ENCODE results near the gene ALG1L2. TPM values are rescaled to one million over a fixed set of nuclear protein-coding genes. Genes with fewer than 3 reads are reported as not detected.
"Not testable (repeated sequence)": the region's sequence is repeated elsewhere in the genome, so short reads cannot be mapped to it uniquely, and the experiment has no call there.

The ALG1L2 gene
- total RNA-seq, 4 donors from 2014 or later: 1.3 TPM; not detected in 3

- not testable (repeated sequence) for H3K9me3 ChIP-seq; H3K4me3 ChIP-seq; DNase-seq (ENCODE audit: extremely low spot score); H3K4me1 ChIP-seq; H3K36me3 ChIP-seq; H3K27ac ChIP-seq (replicated peaks in 1 of 4)
- H3K27me3 ChIP-seq: peaks cover 0 to 31% (median 0%) of the 10 kb centered on the region in 4 donors
- 90% methylated on average over 6 of the region's 8 CpGs for WGBS
- intact Hi-C loops (cut with DNase I): loop anchor here (10.0 kb wide), 1 partner anchor 82 kb away; no protein-coding TSS in a partner anchor
Observed at GRCh38 chr3:130097096-130097495, 15.5 kb downstream of the ALG1L2 start.

GRCh38 chr3:130097690-130098638 is 16.3 kb downstream of the ALG1L2 start:
- intact Hi-C loops (cut with DNase I): loop anchor here (10.0 kb wide), 1 partner anchor 83 kb away; no protein-coding TSS in a partner anchor
- H3K4me3 ChIP-seq; H3K27ac ChIP-seq (replicated peaks in 1 of 4); DNase-seq (ENCODE audit: extremely low spot score); H3K9me3 ChIP-seq; H3K4me1 ChIP-seq; H3K36me3 ChIP-seq: not testable (repeated sequence)
- peak; percentile 37 to 63 (median 49) for TF ChIP-seq CTCF (IDR thresholded peaks at IDR 0.05)
- peaks cover 0 to 27% (median 0%) of the 10 kb centered on the region in 4 donors for H3K27me3 ChIP-seq
- 49% methylated on average over 11 of the region's 16 CpGs for WGBS

GRCh38 chr3:130098639-130099385 is 17.2 kb downstream of the ALG1L2 start:
- H3K27ac ChIP-seq (replicated peaks in 1 of 4); H3K36me3 ChIP-seq; H3K4me3 ChIP-seq; H3K9me3 ChIP-seq; H3K4me1 ChIP-seq; DNase-seq (ENCODE audit: extremely low spot score): not testable (repeated sequence)
- intact Hi-C loops (cut with DNase I): loop anchor here (10.0 kb wide), 1 partner anchor 84 kb away; no protein-coding TSS in a partner anchor
- H3K27me3 ChIP-seq: peaks cover 0 to 22% (median 0%) of the 10 kb centered on the region in 4 donors
- 74% methylated on average over 15 of the region's 19 CpGs for WGBS

GRCh38 chr3:130102545-130102944 is 20.9 kb downstream of the ALG1L2 start:
- intact Hi-C loops (cut with DNase I); DNase-seq (ENCODE audit: extremely low spot score); H3K4me3 ChIP-seq; H3K9me3 ChIP-seq; H3K36me3 ChIP-seq; H3K27me3 ChIP-seq; H3K27ac ChIP-seq (replicated peaks in 1 of 4); H3K4me1 ChIP-seq: not testable (repeated sequence)
- WGBS: 89% methylated on average over 14 of the region's 19 CpGs

GRCh38 chr3:130104191-130104590 is 22.6 kb downstream of the ALG1L2 start:
- 93% methylated on average over 5 of the region's 14 CpGs for WGBS
- intact Hi-C loops (cut with DNase I): not testable (repeated sequence)

GRCh38 chr3:130107333-130107995 is 25.8 kb downstream of the ALG1L2 start:
- not testable (repeated sequence) for DNase-seq (ENCODE audit: extremely low spot score); H3K9me3 ChIP-seq; H3K36me3 ChIP-seq; H3K4me3 ChIP-seq; H3K27ac ChIP-seq (replicated peaks in 1 of 4); H3K27me3 ChIP-seq
- peaks cover 9 to 15% (median 12%) of the 10 kb centered on the region in 4 donors for H3K4me1 ChIP-seq
- intact Hi-C loops (cut with DNase I): loop anchor here (5.0 kb wide), 1 partner anchor 165 kb away; no protein-coding TSS in a partner anchor
- 86% methylated on average over 9 of the region's 13 CpGs for WGBS

More at GRCh38 chr3:130104191-130104590, 22.6 kb downstream of the ALG1L2 start:
- H3K4me3 ChIP-seq; H3K27ac ChIP-seq (replicated peaks in 1 of 4); H3K27me3 ChIP-seq; H3K4me1 ChIP-seq; H3K9me3 ChIP-seq; H3K36me3 ChIP-seq; DNase-seq (ENCODE audit: extremely low spot score): not testable (repeated sequence)

- not testable (repeated sequence) for H3K27ac ChIP-seq (replicated peaks in 1 of 4); H3K9me3 ChIP-seq; H3K36me3 ChIP-seq; H3K4me3 ChIP-seq; DNase-seq (ENCODE audit: extremely low spot score); H3K27me3 ChIP-seq
- WGBS: 79% methylated on average over 8 of the region's 16 CpGs
- peaks cover 9 to 21% (median 19%) of the 10 kb centered on the region in 4 donors for H3K4me1 ChIP-seq
- intact Hi-C loops (cut with DNase I): loop anchor here (5.0 kb wide), 1 partner anchor 167 kb away; no protein-coding TSS in a partner anchor
Observed at GRCh38 chr3:130108836-130109585, 27.4 kb downstream of the ALG1L2 start.

GRCh38 chr3:130110386-130111169 is 28.9 kb downstream of the ALG1L2 start:
- H3K36me3 ChIP-seq; intact Hi-C loops (cut with DNase I); H3K9me3 ChIP-seq; DNase-seq (ENCODE audit: extremely low spot score); H3K27me3 ChIP-seq: not testable (repeated sequence)
- 12% methylated on average over 8 of the region's 19 CpGs for WGBS
- peak overlapping the region; percentile 65 to 92 (median 83) for H3K4me3 ChIP-seq
- peak overlapping the region; percentile 85 to 93 (median 92) for H3K27ac ChIP-seq (replicated peaks in 1 of 4)
- H3K4me1 ChIP-seq: peaks cover 9 to 21% (median 19%) of the 10 kb centered on the region in 4 donors

All from esophagus muscularis mucosa (tissue), 4 donors.